CD4-positive, alpha-beta T cell treated with Interleukin-4 for 4 hours (primary cell): Measurements from ENCODE around the gene SLC25A39.

Source experiments
- DNase-seq: peaks from one replicate; pipeline ENCODE4 v3.0.0-alpha.2; 2020

Gene SLC25A39

GRCh38 chr17:44311562-44312181 lies 13.0 kb downstream of the SLC25A39 start:
- no peak for DNase-seq

DNA sequence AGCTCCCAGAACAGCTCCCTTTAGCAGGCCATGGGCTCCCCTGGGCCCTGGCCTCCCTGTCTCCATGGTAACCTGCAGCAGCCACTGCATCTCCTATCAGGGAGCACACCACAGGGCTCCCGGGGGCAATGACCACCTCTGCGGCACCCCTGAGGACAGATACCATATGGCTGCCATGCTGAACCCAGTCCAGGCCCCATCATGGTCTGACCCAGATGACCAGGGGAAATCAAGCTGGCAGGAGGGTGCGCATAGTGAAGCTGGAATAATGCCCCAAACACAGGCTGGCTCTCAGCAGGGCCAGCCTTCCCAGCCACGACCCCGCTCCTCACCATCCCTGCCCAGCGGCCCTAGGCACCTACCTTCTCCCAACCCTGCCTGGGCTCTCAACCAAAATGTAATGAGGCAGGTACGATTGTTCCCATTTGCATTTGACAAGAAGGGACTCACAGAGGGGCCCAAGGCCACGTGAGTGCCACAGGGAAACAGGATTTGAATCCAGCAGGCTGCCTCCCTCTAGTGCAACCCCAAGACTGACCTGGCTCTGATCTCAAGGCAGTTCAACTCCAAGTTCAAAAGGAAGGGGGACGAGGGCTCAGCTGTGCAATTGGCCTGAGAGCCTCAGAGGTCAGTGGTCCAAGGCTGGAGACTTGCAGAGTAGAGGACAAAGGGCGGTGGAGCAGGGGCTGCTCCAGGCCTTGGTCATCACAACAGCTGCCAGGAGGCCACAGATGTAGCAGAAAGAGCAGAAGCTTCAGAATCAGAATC lies 13.8 kb downstream of the SLC25A39 start:
- no peak for DNase-seq

GRCh38 chr17:44310188-44310587 lies 14.4 kb downstream of the SLC25A39 start:
- DNase-seq = no peak

DNA sequence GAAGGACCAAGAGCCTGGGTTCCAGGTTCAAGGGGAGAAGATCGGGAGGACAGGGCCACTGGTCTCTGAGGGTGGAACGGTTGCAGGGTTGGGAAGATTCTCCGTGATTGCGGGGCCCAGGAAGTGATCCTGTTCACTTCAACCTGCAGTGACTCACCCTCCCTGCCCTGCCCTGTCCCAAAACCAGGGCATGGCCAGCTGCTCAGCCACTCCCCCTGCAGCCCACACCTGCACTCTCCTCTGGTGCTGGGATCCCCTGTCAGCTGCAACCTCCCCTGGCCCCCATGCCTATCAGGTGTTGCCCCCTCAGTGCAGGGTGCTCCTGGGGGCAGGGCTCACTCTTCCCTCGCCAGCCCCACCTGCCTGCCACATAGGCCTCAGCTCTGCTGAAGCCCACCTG lies 15.2 kb downstream of the SLC25A39 start:
- DNase-seq = no peak

DNA sequence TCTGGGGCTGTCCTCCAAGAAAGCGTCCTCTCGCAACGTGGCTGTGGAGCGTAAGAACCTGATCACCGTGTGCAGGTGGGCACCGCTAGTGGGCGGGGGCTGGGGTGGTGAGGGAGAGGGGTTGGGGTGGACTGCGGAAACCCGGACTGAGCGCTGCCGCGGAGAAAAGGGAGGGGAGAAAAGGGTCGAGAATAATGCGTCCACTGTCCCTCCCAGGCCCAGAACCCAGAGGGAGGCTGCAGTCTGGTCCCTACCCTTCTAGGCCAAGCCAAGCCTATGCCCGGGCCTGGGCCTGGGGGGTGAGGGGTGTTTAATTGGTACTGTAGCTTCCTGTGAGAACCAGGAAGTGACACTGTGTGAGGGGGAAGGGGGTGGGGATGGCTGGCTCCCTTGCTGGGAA lies 15.8 kb downstream of the SLC25A39 start:
- DNase-seq = no peak

GRCh38 chr17:44308320-44308818 lies 16.3 kb downstream of the SLC25A39 start, which contains the start of gene RUNDC3A:
RUNDC3A (plus strand) TSS chr17:44308601; CDS start chr17:44308833, 232 bp downstream.
- DNase-seq = peak; percentile 77

DNA sequence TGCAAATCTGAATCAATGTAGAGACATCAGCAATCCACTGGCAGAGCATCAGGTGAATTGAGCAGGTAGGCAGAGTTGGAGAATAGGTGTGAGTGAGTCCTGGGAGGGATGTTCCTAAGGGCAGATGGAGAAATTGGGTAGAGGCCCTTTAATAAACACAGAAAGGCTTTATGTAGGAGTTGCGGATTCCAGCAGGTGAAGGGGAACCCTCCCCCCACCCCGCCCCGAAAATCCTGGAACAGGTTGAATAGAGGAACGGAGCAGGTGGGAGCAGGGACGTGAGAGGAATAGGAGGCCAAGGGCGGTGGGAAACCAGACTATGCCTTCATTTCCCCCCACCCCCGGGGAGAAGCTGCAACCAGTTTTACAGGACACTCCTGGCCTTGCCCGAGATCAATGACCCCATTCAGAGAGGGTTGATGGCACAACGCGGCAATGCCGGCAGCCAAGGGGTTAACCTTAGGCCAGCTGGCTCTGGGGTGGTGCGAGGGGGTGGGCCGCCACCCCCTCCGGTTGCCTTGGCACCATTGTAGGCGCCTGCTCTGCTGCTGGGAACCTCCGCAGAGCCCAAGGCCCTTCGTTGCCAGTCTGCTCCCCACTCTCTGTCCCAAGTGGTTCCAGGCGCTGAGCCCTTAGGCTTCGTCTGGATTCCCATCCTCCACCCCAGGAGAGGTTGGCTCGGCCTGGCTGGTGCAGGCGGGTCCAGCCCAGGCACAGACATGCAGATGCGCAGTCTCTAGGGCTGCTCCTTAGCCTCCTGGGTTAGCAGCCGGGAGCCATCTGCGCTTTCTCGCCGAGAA lies 17.0 kb downstream of the SLC25A39 start:
- no peak for DNase-seq

DNA sequence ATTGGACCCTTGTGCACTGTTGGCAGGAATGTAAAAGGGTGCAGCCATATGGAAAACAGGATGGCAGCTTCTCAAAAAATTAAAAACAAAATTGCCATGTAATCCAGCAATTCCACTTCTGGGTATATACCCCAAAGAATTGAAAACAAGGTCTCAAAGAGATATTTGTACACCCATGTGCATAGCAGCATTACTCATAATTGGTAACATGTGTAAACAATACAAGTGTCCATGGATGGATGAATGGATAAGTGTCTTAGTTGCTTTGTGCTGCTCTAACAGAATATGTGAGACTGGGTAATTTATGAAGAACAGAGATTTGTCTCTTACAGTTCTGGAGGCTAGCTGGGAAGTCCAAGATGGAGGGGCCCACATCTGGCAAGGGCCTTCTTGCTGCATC lies 20.0 kb downstream of the SLC25A39 start:
- DNase-seq = no peak

GRCh38 chr17:44297975-44298374 lies 26.6 kb downstream of the SLC25A39 start:
- DNase-seq = no peak

GRCh38 chr17:44293509-44294226 lies 31.0 kb downstream of the SLC25A39 start:
- DNase-seq = no peak

DNA sequence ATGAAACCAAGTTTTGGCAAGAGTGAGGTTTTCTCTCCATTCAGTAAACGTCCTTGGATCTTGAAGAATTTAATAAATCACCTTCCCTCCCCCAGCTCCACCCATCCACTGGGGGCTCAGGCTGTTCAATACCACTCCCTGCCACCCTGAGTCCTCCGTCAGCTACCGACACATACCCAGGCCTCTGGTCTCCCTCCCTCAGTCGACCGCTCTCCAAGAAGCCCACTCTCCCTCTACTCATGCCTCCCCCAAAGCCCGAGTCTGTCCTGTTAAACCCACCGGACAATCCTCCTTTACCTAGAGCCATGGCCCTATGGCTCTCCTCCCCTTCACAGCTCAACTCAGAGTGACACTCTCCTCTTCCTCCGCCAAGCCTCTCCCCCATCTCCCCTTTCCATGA lies 37.0 kb downstream of the SLC25A39 start:
- DNase-seq = no peak

DNA sequence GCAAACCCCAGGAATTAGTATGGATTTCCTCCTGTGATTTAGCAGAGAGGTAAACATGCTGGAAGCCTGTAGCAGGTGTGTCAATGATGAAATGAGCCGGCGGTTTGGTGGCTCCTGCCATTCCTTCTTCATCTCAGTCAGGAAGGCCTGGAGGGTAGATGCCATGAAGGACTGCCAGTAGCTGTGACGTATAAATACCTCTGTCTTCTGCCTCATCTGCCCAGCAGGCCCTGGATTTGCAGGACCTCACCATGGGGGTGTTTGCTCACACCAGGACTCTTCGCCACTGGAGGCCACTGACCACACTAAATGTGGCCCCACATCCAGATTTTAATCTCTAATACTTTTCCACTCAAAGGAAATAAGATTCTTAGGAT lies 40.6 kb downstream of the SLC25A39 start:
- DNase-seq = no peak

GRCh38 chr17:44283344-44284023 lies 41.1 kb downstream of the SLC25A39 start:
- DNase-seq = no peak

GRCh38 chr17:44282264-44282663 lies 42.4 kb downstream of the SLC25A39 start:
- DNase-seq = no peak

- no peak for DNase-seq
Observed at GRCh38 chr17:44281570-44281969, 43.1 kb downstream of the SLC25A39 start.

DNA sequence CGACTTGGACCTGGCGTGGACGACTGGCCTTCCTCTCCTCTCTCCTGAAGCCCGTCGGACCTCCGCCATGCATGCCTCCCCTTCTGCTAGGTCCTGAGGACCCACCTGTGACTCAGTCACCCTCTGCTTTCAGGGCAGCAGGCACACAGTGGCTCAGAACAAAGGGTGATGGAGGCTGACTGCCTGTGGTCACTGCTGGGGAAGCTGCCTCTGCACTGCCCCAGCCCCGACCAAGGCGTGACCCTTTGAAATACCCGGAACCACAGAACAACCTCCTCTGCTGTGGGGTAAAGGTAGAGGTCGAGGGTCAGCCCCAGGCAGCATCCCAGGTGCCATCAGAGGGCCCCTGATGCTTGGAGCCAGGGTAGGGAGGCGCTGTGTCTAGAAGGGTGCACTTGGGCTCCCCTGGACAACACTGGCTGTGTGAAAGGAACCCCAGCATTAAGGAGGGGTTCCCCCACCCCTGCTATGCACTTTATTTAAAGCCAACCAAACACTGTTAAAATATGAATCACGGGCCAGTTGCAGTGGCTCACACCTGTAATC lies 44.2 kb downstream of the SLC25A39 start:
- no peak for DNase-seq

- peak; percentile 17 for DNase-seq
Observed at GRCh38 chr17:44279666-44280391, 44.8 kb downstream of the SLC25A39 start.

GRCh38 chr17:44279346-44279665 lies 45.3 kb downstream of the SLC25A39 start:
- no peak for DNase-seq

- no peak for DNase-seq
Observed at GRCh38 chr17:44277976-44278375, 46.6 kb downstream of the SLC25A39 start.

DNA sequence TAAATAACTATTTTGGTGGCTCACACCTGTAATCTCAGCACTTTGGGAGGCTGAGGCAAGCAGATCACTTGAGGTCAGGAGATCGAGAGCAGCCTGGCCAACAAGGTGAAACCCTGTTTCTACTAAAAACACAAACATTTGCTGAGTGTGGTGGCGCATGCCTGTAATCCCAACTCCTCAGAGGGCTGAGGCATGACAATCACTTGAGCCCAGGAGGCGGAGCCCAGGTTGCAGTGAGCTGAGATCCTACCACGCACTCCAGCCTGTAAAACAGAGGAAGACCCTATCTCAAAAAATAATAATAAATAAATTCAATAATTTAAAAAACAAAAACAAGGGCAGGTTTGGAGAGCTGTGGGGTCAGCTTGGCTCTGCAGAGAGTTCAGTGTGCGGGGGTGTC lies 51.0 kb downstream of the SLC25A39 start:
- DNase-seq = no peak

- no peak for DNase-seq
Observed at GRCh38 chr17:44272954-44273353, 51.7 kb downstream of the SLC25A39 start.
